Lung (tissue), 12 donors: ENCODE measurements around the gene ZNF521. TPM values are rescaled to one million over a fixed set of nuclear protein-coding genes. Genes with fewer than 3 reads are reported as not detected.

ENCODE experiments used
- ATAC-seq: fragments of 200-7000 bp; cut with Tn5 transposase; one replicate; pipeline ENCODE4 v1.9.1; 2020; ENCODE audit warnings: moderate number of reproducible peaks; ENCODE audit not compliant: insufficient read depth, low FRiP score
- DNase-seq, 3 donors: peaks; one replicate each; pipeline ENCODE4 v3.0.0-alpha.2; 2013 to 2017
- H3K27ac ChIP-seq, 2 donors: one replicate each; pipeline ENCODE4 v1.5.1; 2013; ENCODE audit warnings: mild to moderate bottlenecking in 2 of 2, moderate library complexity in 2 of 2, control low read depth in 1 of 2, inconsistent platforms in 1 of 2, low read depth in 1 of 2, low read length in 1 of 2
- H3K27me3 ChIP-seq, 3 donors: one replicate each; pipeline ENCODE4 v1.5.1; 2013; ENCODE audit warnings: low read length in 2 of 3; ENCODE audit not compliant: control insufficient read depth in 3 of 3, insufficient read depth in 3 of 3
- H3K36me3 ChIP-seq, 4 donors: one replicate each; pipeline ENCODE4 v1.5.1; 2013; ENCODE audit warnings: low read length in 4 of 4, mild to moderate bottlenecking in 1 of 4, moderate library complexity in 1 of 4; ENCODE audit not compliant: control insufficient read depth in 4 of 4, insufficient read depth in 4 of 4
- H3K4me1 ChIP-seq, 5 donors: one replicate each; pipeline ENCODE4 v1.5.1; 2013; ENCODE audit warnings: low read length in 5 of 5, mild to moderate bottlenecking in 2 of 5, moderate library complexity in 1 of 5; ENCODE audit not compliant: control insufficient read depth in 5 of 5, insufficient read depth in 5 of 5
- H3K4me3 ChIP-seq: one replicate; pipeline ENCODE4 v1.5.1; 2013; ENCODE audit warnings: mild to moderate bottlenecking, control low read depth, moderate library complexity
- H3K9ac ChIP-seq, 2 donors: one replicate each; pipeline ENCODE4 v1.5.1; 2013; ENCODE audit warnings: low read length in 2 of 2, control low read depth in 1 of 2; ENCODE audit not compliant: insufficient read depth in 1 of 2
- H3K9me3 ChIP-seq, 4 donors: one replicate each; pipeline ENCODE4 v1.5.1; 2013; ENCODE audit warnings: low read length in 3 of 4, mild to moderate bottlenecking in 1 of 4, moderate library complexity in 1 of 4; ENCODE audit not compliant: control insufficient read depth in 4 of 4, insufficient read depth in 3 of 4
- WGBS, 2 donors: extraction: QIAGEN DNeasy Blood & Tissue Kit; methylation state at CpG; one replicate each; pipeline ENCODE4 v1.1.7; 2013; 5-methylcytosine and 5-hydroxymethylcytosine counted together
- polyA plus RNA-seq, 2 donors: library from polyadenylated mRNA; stranded (reverse); fragments of 200-250 nt; gene quantifications; one replicate each; pipeline ENCODE4 v1.2.1, GENCODE V29; 2013
- total RNA-seq, 2 donors: library from RNA; depleted of rRNA in 1 of 2; stranded (reverse); fragments of >200 nt in 1 of 2; gene quantifications; one replicate each; pipeline ENCODE4 v1.2.1, GENCODE V29; 2014 to 2021
- TF ChIP-seq, protein P1 (sequence below): IDR thresholded peaks from 2 replicates; pipeline ENCODE4 v1.5.1; 2012; ENCODE audit warnings: mild to moderate bottlenecking; ENCODE audit errors: control extremely low read depth, extremely low read depth
- donor health status: control.
- donor health status: control.
- donor health status: Bipolar disorder and iron deficiency.
- donor health status: healthy.
- donor health status: DM: yes; HTN: yes; CAD: no.

ZNF521 gene
- total and polyA plus RNA-seq, 4 donors: 1.5 to 48.8 (median 10.7) TPM

GRCh38 chr18:25075331-25075730 lies 276.6 kb downstream of the ZNF521 start:
- Histone ChIP-seq H3K4me3 (no peak overlapping the region), H3K36me3 (peaks cover 0 to 5% (median 2%) of the 10 kb centered on the region in 4 donors), H3K9ac (peak overlapping the region in 1 of 2 donors; percentile 16), H3K9me3 (no peaks in the 10 kb centered on the region), H3K27me3 (no peaks in the 10 kb centered on the region), H3K27ac (no peak overlapping the region), H3K4me1 (peaks cover 0 to 71% (median 39%) of the 10 kb centered on the region in 5 donors)
- DNase-seq: peak in 2 of 3 donors; percentile 63 to 64
- WGBS, 2 donors: 58 to 87% methylated on average over 5 of the region's 5 CpGs
- ATAC-seq: no peak
- TF ChIP-seq, protein P1, sequence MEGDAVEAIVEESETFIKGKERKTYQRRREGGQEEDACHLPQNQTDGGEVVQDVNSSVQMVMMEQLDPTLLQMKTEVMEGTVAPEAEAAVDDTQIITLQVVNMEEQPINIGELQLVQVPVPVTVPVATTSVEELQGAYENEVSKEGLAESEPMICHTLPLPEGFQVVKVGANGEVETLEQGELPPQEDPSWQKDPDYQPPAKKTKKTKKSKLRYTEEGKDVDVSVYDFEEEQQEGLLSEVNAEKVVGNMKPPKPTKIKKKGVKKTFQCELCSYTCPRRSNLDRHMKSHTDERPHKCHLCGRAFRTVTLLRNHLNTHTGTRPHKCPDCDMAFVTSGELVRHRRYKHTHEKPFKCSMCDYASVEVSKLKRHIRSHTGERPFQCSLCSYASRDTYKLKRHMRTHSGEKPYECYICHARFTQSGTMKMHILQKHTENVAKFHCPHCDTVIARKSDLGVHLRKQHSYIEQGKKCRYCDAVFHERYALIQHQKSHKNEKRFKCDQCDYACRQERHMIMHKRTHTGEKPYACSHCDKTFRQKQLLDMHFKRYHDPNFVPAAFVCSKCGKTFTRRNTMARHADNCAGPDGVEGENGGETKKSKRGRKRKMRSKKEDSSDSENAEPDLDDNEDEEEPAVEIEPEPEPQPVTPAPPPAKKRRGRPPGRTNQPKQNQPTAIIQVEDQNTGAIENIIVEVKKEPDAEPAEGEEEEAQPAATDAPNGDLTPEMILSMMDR: no peak

GRCh38 chr18:25074925-25075324 lies 277.0 kb downstream of the ZNF521 start:
- H3K9ac ChIP-seq: no peak overlapping the region
- H3K27ac ChIP-seq: no peak overlapping the region
- DNase-seq (no peak), ATAC-seq (no peak)
- TF ChIP-seq, protein P1: no peak
- no peaks in the 10 kb centered on the region for H3K27me3 ChIP-seq
- no peaks in the 10 kb centered on the region for H3K9me3 ChIP-seq
- peaks cover 0 to 5% (median 2%) of the 10 kb centered on the region in 4 donors for H3K36me3 ChIP-seq
- 72 to 91% methylated on average over 4 of the region's 4 CpGs for WGBS, 2 donors
- H3K4me3 ChIP-seq: no peak overlapping the region
- H3K4me1 ChIP-seq: peaks cover 0 to 67% (median 39%) of the 10 kb centered on the region in 5 donors

- 97 to 98% methylated on average over 6 of the region's 6 CpGs for WGBS, 2 donors
- no peak for DNase-seq
- Histone ChIP-seq H3K4me3 (no peak overlapping the region), H3K27me3 (no peaks in the 10 kb centered on the region), H3K36me3 (no peaks in the 10 kb centered on the region), H3K9me3 (no peaks in the 10 kb centered on the region), H3K27ac (no peak overlapping the region), H3K9ac (no peak overlapping the region), H3K4me1 (peaks cover 0 to 56% (median 33%) of the 10 kb centered on the region in 5 donors)
- ATAC-seq: no peak
- TF ChIP-seq, protein P1: no peak
Measured at GRCh38 chr18:25072205-25072604, 279.8 kb downstream of the ZNF521 start.
